Measurements from ENCODE around the gene MLLT3. TPM values are rescaled to one million over a fixed set of nuclear protein-coding genes. Genes with fewer than 3 reads are reported as not detected.
A peak's percentile ranks its signal among the peaks of the same experiment; 100 is the strongest.

MLLT3 gene
- total and polyA plus RNA-seq, 9 donors, result 8.7 to 15.4 (median 13.8) TPM

GRCh38 chr9:20303066-20303465 lies 319.2 kb downstream of the MLLT3 start:
- 61 to 76% (median 67%) methylated on average over 2 of the region's 2 CpGs for WGBS, 3 donors
- intact Hi-C loops (cut with DNase I), result no loop called here
- DNase-seq, result no peak

GRCh38 chr9:20302197-20302596 lies 320.1 kb downstream of the MLLT3 start:
- Histone ChIP-seq H3K9me3 (no peaks in the 10 kb centered on the region), H3K4me1 (ENCODE audit: insufficient read depth) (no peaks in the 10 kb centered on the region), H3K27ac (no peak overlapping the region), H3K27me3 (no peaks in the 10 kb centered on the region), H3K36me3 (no peaks in the 10 kb centered on the region), H3K4me3 (no peak overlapping the region)
- 78 to 100% (median 95%) methylated on average over 1 of the region's 1 CpG for WGBS, 3 donors
- intact Hi-C loops (cut with DNase I), result no loop called here
- DNase-seq, result no peak
- no peak for TF ChIP-seq EP300 (IDR thresholded peaks at IDR 0.05)

More at GRCh38 chr9:20303066-20303465, 319.2 kb downstream of the MLLT3 start:
- H3K36me3 ChIP-seq, result no peaks in the 10 kb centered on the region
- no peaks in the 10 kb centered on the region for H3K4me1 ChIP-seq (ENCODE audit: insufficient read depth)
- no peak overlapping the region for H3K27ac ChIP-seq
- H3K4me3 ChIP-seq, result no peak overlapping the region
- H3K9me3 ChIP-seq, result no peaks in the 10 kb centered on the region
- TF ChIP-seq CTCF (IDR thresholded peaks at IDR 0.05) (no peak), POLR2A (IDR thresholded peaks at IDR 0.05) (no peak), EP300 (IDR thresholded peaks at IDR 0.05) (no peak)
- no peaks in the 10 kb centered on the region for H3K27me3 ChIP-seq

GRCh38 chr9:20300430-20301115 lies 321.7 kb downstream of the MLLT3 start:
- Histone ChIP-seq H3K27me3 (no peaks in the 10 kb centered on the region), H3K27ac (no peak overlapping the region), H3K4me3 (no peak overlapping the region), H3K36me3 (no peaks in the 10 kb centered on the region), H3K9me3 (no peaks in the 10 kb centered on the region), H3K4me1 (ENCODE audit: insufficient read depth) (no peaks in the 10 kb centered on the region)
- intact Hi-C loops (cut with DNase I), result no loop called here
- no peak for DNase-seq
- TF ChIP-seq CTCF (IDR thresholded peaks at IDR 0.05) (no peak), POLR2A (IDR thresholded peaks at IDR 0.05) (no peak), EP300 (IDR thresholded peaks at IDR 0.05) (no peak)
- WGBS, 3 donors, result 61 to 81% (median 73%) methylated on average over 2 of the region's 2 CpGs

- Histone ChIP-seq H3K27ac (no peak overlapping the region), H3K27me3 (no peaks in the 10 kb centered on the region), H3K9me3 (no peaks in the 10 kb centered on the region), H3K4me1 (ENCODE audit: insufficient read depth) (no peaks in the 10 kb centered on the region), H3K36me3 (no peaks in the 10 kb centered on the region), H3K4me3 (no peak overlapping the region)
- DNase-seq, result peak in 3 of 5 donors; percentile 16 to 60 (median 30)
- intact Hi-C loops (cut with DNase I), result no loop called here
- WGBS, 3 donors, result 4 to 8% (median 7%) methylated on average over 6 of the region's 6 CpGs
- no peak for TF ChIP-seq POLR2A (IDR thresholded peaks at IDR 0.05)
- no peak for TF ChIP-seq EP300 (IDR thresholded peaks at IDR 0.05)
- no peak for TF ChIP-seq CTCF (IDR thresholded peaks at IDR 0.05)
Observed at GRCh38 chr9:20297646-20298084, 324.6 kb downstream of the MLLT3 start.

- intact Hi-C loops (cut with DNase I), result no loop called here
- Histone ChIP-seq H3K4me3 (no peak overlapping the region), H3K4me1 (ENCODE audit: insufficient read depth) (no peaks in the 10 kb centered on the region), H3K36me3 (no peaks in the 10 kb centered on the region), H3K27ac (no peak overlapping the region), H3K27me3 (no peaks in the 10 kb centered on the region), H3K9me3 (no peaks in the 10 kb centered on the region)
- DNase-seq, result no peak
- WGBS, 3 donors, result 97 to 100% (median 97%) methylated on average over 1 of the region's 1 CpG
- TF ChIP-seq CTCF (IDR thresholded peaks at IDR 0.05) (no peak), EP300 (IDR thresholded peaks at IDR 0.05) (no peak), POLR2A (IDR thresholded peaks at IDR 0.05) (no peak)
Observed at GRCh38 chr9:20295555-20295954, 326.7 kb downstream of the MLLT3 start.
